WTC11 (cell line): ENCODE data around the gene TOP2B. TPM values are rescaled to one million over a fixed set of nuclear protein-coding genes. Genes with fewer than 3 reads are reported as not detected.

Experiments
- ATAC-seq: fragments of 200-7000 bp; cut with Tn5 transposase; 2 replicates; pipeline ENCODE4 v1.10.0; 2021; ENCODE audit warnings: mild to moderate bottlenecking, moderate library complexity
- CTCF ChIA-PET: fragments of 300-600 bp; sonication (Branson Sonifier 250); formaldehyde crosslinking; loops from one replicate; lab custom pipeline; 2021; ENCODE audit warnings: antibody characterized with exemption; lab: Charles Lee
- POLR2A ChIA-PET: fragments of 350-600 bp; sonication (Branson Sonifier 250); formaldehyde crosslinking; loops from one replicate; lab custom pipeline; 2021; ENCODE audit warnings: antibody characterized with exemption; lab: Charles Lee
- DNase-seq: peaks from one replicate; pipeline ENCODE4 v3.0.0; 2021; ENCODE audit warnings: low spot score
- H3K27ac Mint-ChIP-seq: 2 replicates; pipeline ENCODE4 v1.8.0; 2021; ENCODE audit warnings: mixed read lengths
- H3K27me3 Mint-ChIP-seq: 2 replicates; pipeline ENCODE4 v1.8.0; 2021; ENCODE audit warnings: low read depth, mild to moderate bottlenecking, moderate library complexity, mixed read lengths
- H3K36me3 Mint-ChIP-seq: 2 replicates; pipeline ENCODE4 v1.8.0; 2021; ENCODE audit warnings: mixed read lengths
- H3K4me1 Mint-ChIP-seq: 2 replicates; pipeline ENCODE4 v1.8.0; 2022; ENCODE audit warnings: mixed read lengths
- H3K4me3 Mint-ChIP-seq: 2 replicates; pipeline ENCODE4 v1.8.0; 2021; ENCODE audit warnings: mild to moderate bottlenecking, moderate library complexity, mixed read lengths
- H3K9me3 Mint-ChIP-seq: 2 replicates; pipeline ENCODE4 v1.8.0; 2021; ENCODE audit warnings: mixed read lengths
- CREB1 ChIP-seq: sonication (generic); formaldehyde crosslinking; IDR thresholded peaks from 2 replicates; pipeline ENCODE4 v1.8.0; 2023; ENCODE audit warnings: mild to moderate bottlenecking, missing genetic modification reagents
- ELF4 ChIP-seq: sonication (generic); formaldehyde crosslinking; IDR thresholded peaks from 2 replicates; pipeline ENCODE4 v1.8.1; 2022; ENCODE audit warnings: low read depth, mild to moderate bottlenecking, moderate library complexity, missing genetic modification reagents
- EMX1 ChIP-seq: fragments of 250-450 bp; sonication (Bioruptor Pico); IDR thresholded peaks from 2 replicates; pipeline ENCODE4 v1.8.0; 2021; ENCODE audit warnings: mild to moderate bottlenecking
- ETV6 ChIP-seq: sonication (generic); formaldehyde crosslinking; IDR thresholded peaks from 2 replicates; pipeline ENCODE4 v1.8.1; 2022; ENCODE audit warnings: mild to moderate bottlenecking, missing genetic modification reagents
- IRF2 ChIP-seq: sonication (generic); formaldehyde crosslinking; IDR thresholded peaks from 2 replicates; pipeline ENCODE4 v1.8.0; 2022; ENCODE audit warnings: low read depth, missing genetic modification reagents, borderline replicate concordance
- JAZF1 ChIP-seq: fragments of 250-450 bp; sonication (Bioruptor Pico); IDR thresholded peaks from 2 replicates; pipeline ENCODE4 v1.9.0; 2021; ENCODE audit warnings: moderate library complexity, mild to moderate bottlenecking, inconsistent platforms
- MXD4 ChIP-seq: fragments of 250-450 bp; sonication (Bioruptor Pico); IDR thresholded peaks from 2 replicates; pipeline ENCODE4 v1.8.0; 2021; ENCODE audit warnings: mild to moderate bottlenecking, moderate library complexity, borderline replicate concordance
- MYBL2 ChIP-seq: sonication (generic); formaldehyde crosslinking; IDR thresholded peaks from 2 replicates; pipeline ENCODE4 v1.8.1; 2023; ENCODE audit warnings: mild to moderate bottlenecking, moderate library complexity, missing genetic modification reagents
- NFE2L1 ChIP-seq: sonication (generic); formaldehyde crosslinking; IDR thresholded peaks from 2 replicates; pipeline ENCODE4 v1.8.1; 2023; ENCODE audit warnings: missing genetic modification reagents
- RELA ChIP-seq: sonication (generic); formaldehyde crosslinking; IDR thresholded peaks from 2 replicates; pipeline ENCODE4 v1.8.1; 2022; ENCODE audit warnings: missing genetic modification reagents, mild to moderate bottlenecking, borderline replicate concordance
- RORB ChIP-seq: fragments of 250-450 bp; sonication (Bioruptor Pico); IDR thresholded peaks from 2 replicates; pipeline ENCODE4 v1.9.0; 2021; ENCODE audit warnings: mild to moderate bottlenecking
- SMAD3 ChIP-seq: sonication (generic); formaldehyde crosslinking; IDR thresholded peaks from 2 replicates; pipeline ENCODE4 v1.8.0; 2022; ENCODE audit warnings: missing genetic modification reagents, mild to moderate bottlenecking, borderline replicate concordance
- ZBTB21 ChIP-seq: sonication (generic); formaldehyde crosslinking; IDR thresholded peaks from 2 replicates; pipeline ENCODE4 v1.8.1; 2023; ENCODE audit warnings: mild to moderate bottlenecking, missing genetic modification reagents, borderline replicate concordance
- ZNF317 ChIP-seq: sonication (generic); formaldehyde crosslinking; IDR thresholded peaks from 2 replicates; pipeline ENCODE4 v1.8.1; 2023; ENCODE audit warnings: low read depth, mild to moderate bottlenecking, moderate library complexity, missing genetic modification reagents, borderline replicate concordance
- total RNA-seq: library from RNA; stranded (reverse); gene quantifications from 3 replicates; pipeline ENCODE4 v1.2.3, GENCODE V29; 2021
- TF ChIP-seq, protein P1 (sequence below): sonication (generic); formaldehyde crosslinking; IDR thresholded peaks from 2 replicates; pipeline ENCODE4 v1.8.1; 2023; ENCODE audit warnings: mild to moderate bottlenecking, missing genetic modification reagents
- TF ChIP-seq, protein P2 (sequence below): sonication (generic); formaldehyde crosslinking; IDR thresholded peaks from 2 replicates; pipeline ENCODE4 v1.8.1; 2022; ENCODE audit warnings: mild to moderate bottlenecking, missing genetic modification reagents, moderate library complexity, borderline replicate concordance
- TF ChIP-seq, protein P3 (sequence below): sonication (generic); formaldehyde crosslinking; IDR thresholded peaks from 2 replicates; pipeline ENCODE4 v1.8.1; 2023; ENCODE audit warnings: mild to moderate bottlenecking, moderate library complexity, missing genetic modification reagents
- TF ChIP-seq, protein P4 (sequence below): sonication (generic); formaldehyde crosslinking; conservative IDR thresholded peaks from 2 replicates; pipeline ENCODE4 v1.8.1; 2023; ENCODE audit warnings: mild to moderate bottlenecking, low read depth, missing genetic modification reagents, moderate library complexity
- TF ChIP-seq, protein P5 (sequence below): fragments of 250-450 bp; sonication (Bioruptor Pico); IDR thresholded peaks from 2 replicates; pipeline ENCODE4 v1.9.0; 2021; ENCODE audit warnings: moderate library complexity, mild to moderate bottlenecking, inconsistent platforms, borderline replicate concordance
- TF ChIP-seq, protein P6 (sequence below): sonication (generic); formaldehyde crosslinking; IDR thresholded peaks from 2 replicates; pipeline ENCODE4 v1.8.0; 2022; ENCODE audit warnings: mild to moderate bottlenecking, missing genetic modification reagents

TOP2B gene
- total RNA-seq, 1 experiment from 2014 or later = 151 TPM

DNA sequence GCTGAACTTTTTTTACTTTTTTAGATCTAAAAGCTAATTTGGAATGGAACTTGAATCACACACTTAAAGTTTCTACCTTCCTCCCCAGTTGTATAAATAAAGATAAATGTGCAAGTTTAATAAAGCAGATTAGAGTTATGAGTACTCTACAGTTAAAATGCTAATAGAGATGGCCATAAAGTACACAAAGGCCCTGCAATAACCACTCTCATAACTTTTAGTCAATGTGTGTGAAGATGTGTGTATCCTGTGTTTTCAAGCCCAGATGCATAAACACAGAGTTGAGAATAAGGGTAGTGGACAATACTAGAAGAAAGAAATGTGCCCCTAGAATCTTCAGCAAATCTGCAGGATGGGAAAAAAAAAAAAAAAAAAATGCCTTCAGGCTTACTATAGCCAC lies 45.3 kb downstream of the TOP2B start:
- H3K27ac Mint-ChIP-seq = no peak overlapping the region
- no peak for DNase-seq
- no peak for TF ChIP-seq MYBL2
- TF ChIP-seq MXD4 (CRISPR knock-in tag) = no peak
- no peak for TF ChIP-seq SMAD3
- TF ChIP-seq, protein P1, sequence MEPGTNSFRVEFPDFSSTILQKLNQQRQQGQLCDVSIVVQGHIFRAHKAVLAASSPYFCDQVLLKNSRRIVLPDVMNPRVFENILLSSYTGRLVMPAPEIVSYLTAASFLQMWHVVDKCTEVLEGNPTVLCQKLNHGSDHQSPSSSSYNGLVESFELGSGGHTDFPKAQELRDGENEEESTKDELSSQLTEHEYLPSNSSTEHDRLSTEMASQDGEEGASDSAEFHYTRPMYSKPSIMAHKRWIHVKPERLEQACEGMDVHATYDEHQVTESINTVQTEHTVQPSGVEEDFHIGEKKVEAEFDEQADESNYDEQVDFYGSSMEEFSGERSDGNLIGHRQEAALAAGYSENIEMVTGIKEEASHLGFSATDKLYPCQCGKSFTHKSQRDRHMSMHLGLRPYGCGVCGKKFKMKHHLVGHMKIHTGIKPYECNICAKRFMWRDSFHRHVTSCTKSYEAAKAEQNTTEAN (CRISPR knock-in tag) = no peak
- no peak for TF ChIP-seq NFE2L1
- no peak for TF ChIP-seq ETV6 (CRISPR knock-in tag)
- no peak for TF ChIP-seq CREB1 (CRISPR knock-in tag)
- no peak for TF ChIP-seq ZBTB21 (CRISPR knock-in tag)
- TF ChIP-seq JAZF1 (CRISPR knock-in tag) = no peak
- no peak for TF ChIP-seq RORB (CRISPR knock-in tag)
- H3K4me3 Mint-ChIP-seq = no peak overlapping the region
- H3K9me3 Mint-ChIP-seq = no peaks in the 10 kb centered on the region
- POLR2A ChIA-PET = no interaction called here
- H3K27me3 Mint-ChIP-seq = no peaks in the 10 kb centered on the region
- CTCF ChIA-PET = no interaction called here
- peaks cover 60% of the 10 kb centered on the region for H3K36me3 Mint-ChIP-seq
- ATAC-seq = no peak
- H3K4me1 Mint-ChIP-seq = no peaks in the 10 kb centered on the region

DNA sequence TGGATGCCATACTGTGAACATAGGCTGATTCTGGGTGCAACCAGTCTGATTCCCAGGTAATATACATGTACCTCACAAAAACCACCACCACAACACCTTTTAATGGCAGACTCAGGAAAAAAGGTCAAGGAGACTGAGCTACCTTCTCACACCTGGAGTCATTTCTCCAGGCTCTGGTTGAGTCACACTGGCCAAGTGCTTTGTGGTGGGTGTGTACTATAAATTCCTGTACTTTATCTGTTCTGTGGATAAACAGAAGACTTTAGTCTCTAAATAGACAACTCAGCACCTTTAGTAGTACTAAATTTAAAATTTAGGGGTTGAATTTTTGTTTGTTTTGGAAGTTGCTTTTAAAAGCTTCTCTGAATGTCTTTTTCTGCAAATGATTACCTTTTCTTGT lies 46.7 kb downstream of the TOP2B start:
- CTCF ChIA-PET = no interaction called here
- Mint-ChIP-seq H3K4me3 (no peak overlapping the region), H3K27ac (no peak overlapping the region), H3K9me3 (no peaks in the 10 kb centered on the region)
- no peak for TF ChIP-seq ZBTB21 (CRISPR knock-in tag)
- TF ChIP-seq, protein P2, sequence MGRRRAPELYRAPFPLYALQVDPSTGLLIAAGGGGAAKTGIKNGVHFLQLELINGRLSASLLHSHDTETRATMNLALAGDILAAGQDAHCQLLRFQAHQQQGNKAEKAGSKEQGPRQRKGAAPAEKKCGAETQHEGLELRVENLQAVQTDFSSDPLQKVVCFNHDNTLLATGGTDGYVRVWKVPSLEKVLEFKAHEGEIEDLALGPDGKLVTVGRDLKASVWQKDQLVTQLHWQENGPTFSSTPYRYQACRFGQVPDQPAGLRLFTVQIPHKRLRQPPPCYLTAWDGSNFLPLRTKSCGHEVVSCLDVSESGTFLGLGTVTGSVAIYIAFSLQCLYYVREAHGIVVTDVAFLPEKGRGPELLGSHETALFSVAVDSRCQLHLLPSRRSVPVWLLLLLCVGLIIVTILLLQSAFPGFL (CRISPR knock-in tag) = no peak
- TF ChIP-seq, protein P3, sequence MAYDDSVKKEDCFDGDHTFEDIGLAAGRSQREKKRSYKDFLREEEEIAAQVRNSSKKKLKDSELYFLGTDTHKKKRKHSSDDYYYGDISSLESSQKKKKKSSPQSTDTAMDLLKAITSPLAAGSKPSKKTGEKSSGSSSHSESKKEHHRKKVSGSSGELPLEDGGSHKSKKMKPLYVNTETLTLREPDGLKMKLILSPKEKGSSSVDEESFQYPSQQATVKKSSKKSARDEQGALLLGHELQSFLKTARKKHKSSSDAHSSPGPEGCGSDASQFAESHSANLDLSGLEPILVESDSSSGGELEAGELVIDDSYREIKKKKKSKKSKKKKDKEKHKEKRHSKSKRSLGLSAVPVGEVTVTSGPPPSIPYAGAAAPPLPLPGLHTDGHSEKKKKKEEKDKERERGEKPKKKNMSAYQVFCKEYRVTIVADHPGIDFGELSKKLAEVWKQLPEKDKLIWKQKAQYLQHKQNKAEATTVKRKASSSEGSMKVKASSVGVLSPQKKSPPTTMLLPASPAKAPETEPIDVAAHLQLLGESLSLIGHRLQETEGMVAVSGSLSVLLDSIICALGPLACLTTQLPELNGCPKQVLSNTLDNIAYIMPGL (CRISPR knock-in tag) = no peak
- no peak for TF ChIP-seq IRF2 (CRISPR knock-in tag)
- no peak for TF ChIP-seq ZNF317 (CRISPR knock-in tag)
- TF ChIP-seq MYBL2 = no peak
- TF ChIP-seq, protein P4, sequence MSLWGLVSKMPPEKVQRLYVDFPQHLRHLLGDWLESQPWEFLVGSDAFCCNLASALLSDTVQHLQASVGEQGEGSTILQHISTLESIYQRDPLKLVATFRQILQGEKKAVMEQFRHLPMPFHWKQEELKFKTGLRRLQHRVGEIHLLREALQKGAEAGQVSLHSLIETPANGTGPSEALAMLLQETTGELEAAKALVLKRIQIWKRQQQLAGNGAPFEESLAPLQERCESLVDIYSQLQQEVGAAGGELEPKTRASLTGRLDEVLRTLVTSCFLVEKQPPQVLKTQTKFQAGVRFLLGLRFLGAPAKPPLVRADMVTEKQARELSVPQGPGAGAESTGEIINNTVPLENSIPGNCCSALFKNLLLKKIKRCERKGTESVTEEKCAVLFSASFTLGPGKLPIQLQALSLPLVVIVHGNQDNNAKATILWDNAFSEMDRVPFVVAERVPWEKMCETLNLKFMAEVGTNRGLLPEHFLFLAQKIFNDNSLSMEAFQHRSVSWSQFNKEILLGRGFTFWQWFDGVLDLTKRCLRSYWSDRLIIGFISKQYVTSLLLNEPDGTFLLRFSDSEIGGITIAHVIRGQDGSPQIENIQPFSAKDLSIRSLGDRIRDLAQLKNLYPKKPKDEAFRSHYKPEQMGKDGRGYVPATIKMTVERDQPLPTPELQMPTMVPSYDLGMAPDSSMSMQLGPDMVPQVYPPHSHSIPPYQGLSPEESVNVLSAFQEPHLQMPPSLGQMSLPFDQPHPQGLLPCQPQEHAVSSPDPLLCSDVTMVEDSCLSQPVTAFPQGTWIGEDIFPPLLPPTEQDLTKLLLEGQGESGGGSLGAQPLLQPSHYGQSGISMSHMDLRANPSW (CRISPR knock-in tag) = no peak
- TF ChIP-seq ETV6 (CRISPR knock-in tag) = no peak
- no peak for TF ChIP-seq EMX1 (CRISPR knock-in tag)
- TF ChIP-seq, protein P5, sequence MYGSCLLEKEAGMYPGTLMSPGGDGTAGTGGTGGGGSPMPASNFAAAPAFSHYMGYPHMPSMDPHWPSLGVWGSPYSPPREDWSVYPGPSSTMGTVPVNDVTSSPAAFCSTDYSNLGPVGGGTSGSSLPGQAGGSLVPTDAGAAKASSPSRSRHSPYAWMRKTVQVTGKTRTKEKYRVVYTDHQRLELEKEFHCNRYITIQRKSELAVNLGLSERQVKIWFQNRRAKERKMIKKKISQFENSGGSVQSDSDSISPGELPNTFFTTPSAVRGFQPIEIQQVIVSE = no peak
- TF ChIP-seq, protein P6, sequence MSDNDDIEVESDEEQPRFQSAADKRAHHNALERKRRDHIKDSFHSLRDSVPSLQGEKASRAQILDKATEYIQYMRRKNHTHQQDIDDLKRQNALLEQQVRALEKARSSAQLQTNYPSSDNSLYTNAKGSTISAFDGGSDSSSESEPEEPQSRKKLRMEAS (CRISPR knock-in tag) = no peak
- no peak for TF ChIP-seq SMAD3
- no peak for TF ChIP-seq RELA
- no peak for TF ChIP-seq ELF4 (CRISPR knock-in tag)
- TF ChIP-seq, all 79 proteins: peak for 0
- no peaks in the 10 kb centered on the region for H3K27me3 Mint-ChIP-seq
- no peak for DNase-seq
- peaks cover 57% of the 10 kb centered on the region for H3K36me3 Mint-ChIP-seq
- POLR2A ChIA-PET = no interaction called here
- no peak for ATAC-seq
- H3K4me1 Mint-ChIP-seq = no peaks in the 10 kb centered on the region
